Skeletal muscle tissue (tissue), 4 donors: ENCODE results near the gene NCBP1. TPM values are rescaled to one million over a fixed set of nuclear protein-coding genes. Genes with fewer than 3 reads are reported as not detected.

Experiments
- H3K27ac ChIP-seq: one replicate; pipeline ENCODE4 v1.7.0; 2013; ENCODE audit warnings: mild to moderate bottlenecking, low read depth, low read length, inconsistent platforms
- H3K27me3 ChIP-seq, 3 donors: one replicate each; pipeline ENCODE4 v1.7.0; 2013; ENCODE audit warnings: low read length in 3 of 3; ENCODE audit not compliant: control insufficient read depth in 3 of 3, insufficient read depth in 3 of 3
- H3K36me3 ChIP-seq, 3 donors: one replicate each; pipeline ENCODE4 v1.7.0; 2013; ENCODE audit warnings: low read length in 3 of 3; ENCODE audit not compliant: control insufficient read depth in 3 of 3, insufficient read depth in 3 of 3
- H3K4me1 ChIP-seq, 3 donors: one replicate each; pipeline ENCODE4 v1.7.0; 2013; ENCODE audit warnings: low read length in 3 of 3, mild to moderate bottlenecking in 3 of 3; ENCODE audit not compliant: control insufficient read depth in 3 of 3, insufficient read depth in 3 of 3
- H3K4me3 ChIP-seq, 3 donors: one replicate each; pipeline ENCODE4 v1.7.0; 2013; ENCODE audit warnings: low read length in 3 of 3
- H3K9ac ChIP-seq, 3 donors: one replicate each; pipeline ENCODE4 v1.7.0; 2013; ENCODE audit warnings: low read length in 3 of 3, mild to moderate bottlenecking in 3 of 3, moderate library complexity in 2 of 3, low read depth in 1 of 3
- H3K9me3 ChIP-seq, 3 donors: one replicate each; pipeline ENCODE4 v1.7.0; 2013; ENCODE audit warnings: low read length in 3 of 3; ENCODE audit not compliant: control insufficient read depth in 3 of 3
- total RNA-seq: library from RNA; depleted of rRNA; stranded (reverse); fragments of >200 nt; gene quantifications from one replicate; pipeline ENCODE4 v1.2.3, GENCODE V29; 2014
- donor health status: Osteomylitis.

NCBP1 gene
- total RNA-seq, 1 donor from 2014 or later, result 50.1 TPM

DNA sequence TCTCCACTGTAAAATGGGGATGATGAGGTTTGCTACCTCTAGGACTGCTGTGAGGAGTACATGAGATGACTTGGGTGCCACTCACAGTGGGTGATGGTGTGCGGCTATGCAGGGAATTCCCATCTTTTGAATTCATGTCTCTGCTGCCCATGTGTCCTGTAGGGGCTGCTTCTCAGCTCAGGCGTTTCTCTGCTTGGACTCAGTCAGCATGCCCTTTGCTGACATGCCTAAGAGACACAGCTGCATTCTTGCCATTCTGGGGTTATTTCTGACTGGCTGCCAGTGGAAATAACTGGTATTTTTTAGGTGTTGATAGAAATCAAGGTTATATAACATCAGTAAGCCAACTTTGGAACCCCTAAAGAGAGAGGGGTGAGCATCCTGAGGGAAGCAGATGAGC, 87.8 kb downstream of the NCBP1 start:
- Histone ChIP-seq H3K27ac (no peak overlapping the region), H3K36me3 (no peaks in the 10 kb centered on the region), H3K4me1 (no peaks in the 10 kb centered on the region), H3K9ac (no peak overlapping the region), H3K4me3 (no peak overlapping the region), H3K9me3 (peaks cover 0 to 2% (median 0%) of the 10 kb centered on the region in 3 donors), H3K27me3 (peaks cover 0 to 6% (median 0%) of the 10 kb centered on the region in 3 donors)

DNA sequence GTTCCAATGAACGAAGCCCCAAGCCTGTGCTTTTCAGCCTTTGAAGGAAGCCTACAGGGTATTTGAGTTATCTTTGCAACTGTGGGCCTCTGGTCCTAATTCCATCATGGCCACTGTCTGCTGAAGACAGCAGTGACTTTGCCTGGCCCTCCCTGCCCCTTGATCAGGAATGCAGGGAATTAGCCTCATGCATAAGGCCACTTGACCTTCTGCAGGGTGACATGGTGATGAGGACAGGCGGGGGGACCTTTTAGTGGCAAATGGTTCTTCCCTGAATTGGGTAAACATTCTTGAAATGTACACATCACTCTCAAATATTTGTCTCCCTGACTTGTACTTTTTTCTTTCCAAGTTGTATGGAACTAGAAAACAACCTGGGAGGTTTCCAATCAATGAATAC, 88.7 kb downstream of the NCBP1 start:
- H3K9ac ChIP-seq, result no peak overlapping the region
- H3K27ac ChIP-seq, result no peak overlapping the region
- no peak overlapping the region for H3K4me3 ChIP-seq
- H3K36me3 ChIP-seq, result no peaks in the 10 kb centered on the region
- no peaks in the 10 kb centered on the region for H3K4me1 ChIP-seq
- H3K9me3 ChIP-seq, result peaks cover 0 to 2% (median 0%) of the 10 kb centered on the region in 3 donors
- peaks cover 0 to 6% (median 0%) of the 10 kb centered on the region in 3 donors for H3K27me3 ChIP-seq

Other genes starting within 250 kb of the NCBP1 start
- gene TDRD7, start 221.7 kb upstream of the NCBP1 start, total RNA-seq, result 5.2 TPM
- gene TMOD1, start 132.2 kb upstream of the NCBP1 start, total RNA-seq, result 45.9 TPM
- gene TSTD2, start 453 bp upstream of the NCBP1 start, total RNA-seq, result 21.4 TPM
- gene XPA, start 63.5 kb downstream of the NCBP1 start, total RNA-seq, result 8.9 TPM
- gene FOXE1, start 219.4 kb downstream of the NCBP1 start, total RNA-seq, result not detected